Measurements from ENCODE around the gene PHF2. TPM values are rescaled to one million over a fixed set of nuclear protein-coding genes. Genes with fewer than 3 reads are reported as not detected.

PHF2 gene
- total and polyA plus RNA-seq, 9 donors: 21.3 to 45.8 (median 36.6) TPM

DNA sequence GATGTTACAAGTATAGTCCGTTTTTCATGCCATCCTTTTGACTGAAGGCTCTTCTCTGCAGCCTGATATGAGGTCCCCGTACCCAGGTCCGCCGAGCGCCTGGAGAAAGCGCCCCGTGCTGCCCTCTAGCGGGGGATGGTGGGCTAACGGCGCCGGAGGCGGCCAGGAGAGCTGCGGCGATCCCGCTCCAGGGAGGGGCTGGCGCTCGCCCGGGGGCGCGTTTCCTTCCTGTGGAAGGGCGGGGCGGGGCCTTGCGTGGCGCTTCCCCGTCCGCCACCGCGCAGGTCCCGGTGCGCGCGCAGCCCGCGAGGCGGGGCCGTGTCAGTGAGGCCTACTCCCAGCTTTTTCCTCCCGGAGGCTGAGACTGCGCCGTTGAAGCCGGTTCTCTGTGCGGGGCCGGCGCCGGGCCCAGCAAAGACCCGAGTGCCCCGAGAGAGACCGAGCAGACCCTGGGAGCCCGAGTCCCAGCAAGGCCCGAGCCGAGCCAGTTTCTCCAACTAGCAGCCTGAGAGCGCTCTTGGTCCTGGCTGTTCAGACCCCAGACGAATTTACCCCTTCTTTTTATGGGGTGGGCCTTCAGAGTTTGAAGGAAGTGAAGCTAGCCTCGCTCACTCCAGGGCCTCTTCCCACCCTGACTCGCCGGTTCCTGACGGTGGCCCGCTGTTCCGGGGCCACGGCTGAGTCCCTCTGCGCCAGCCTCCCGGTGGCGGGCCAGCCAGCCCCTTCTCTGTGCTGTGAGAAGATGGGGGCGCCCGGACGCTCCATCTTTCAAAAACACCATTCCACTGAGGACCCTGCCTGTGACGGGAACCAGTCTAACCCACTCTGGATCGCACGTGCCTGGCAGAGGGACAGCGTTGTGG is 9.7 kb upstream of the PHF2 start:
- peak overlapping the region; percentile 67 for H3K4me3 ChIP-seq (ENCODE audit: low read length)
- peak; percentile 99 for DNase-seq
- peaks cover 4% of the 10 kb centered on the region for H3K9me3 ChIP-seq (replicated peaks; ENCODE audit: control insufficient read depth, low read depth, low read length)
- peak overlapping the region; percentile 95 for H3K27ac ChIP-seq (ENCODE audit: low read length)
- no peaks in the 10 kb centered on the region for H3K27me3 ChIP-seq (ENCODE audit: control insufficient read depth, insufficient read depth, low read length)
- peaks cover 10% of the 10 kb centered on the region for H3K4me1 ChIP-seq (ENCODE audit: control insufficient read depth, insufficient read depth, low read length)
- under 1% methylated on average over 55 of the region's 69 CpGs for WGBS (ENCODE audit: insufficient coverage)
- H3K36me3 ChIP-seq (ENCODE audit: control insufficient read depth, insufficient read depth, low read length): peaks cover 35% of the 10 kb centered on the region

GRCh38 chr9:93567271-93567959 is 9.0 kb upstream of the PHF2 start:
- WGBS (ENCODE audit: insufficient coverage): 82% methylated on average over 7 of the region's 15 CpGs
- H3K4me3 ChIP-seq (ENCODE audit: low read length): peak overlapping the region; percentile 67
- peak overlapping the region; percentile 95 for H3K27ac ChIP-seq (ENCODE audit: low read length)
- DNase-seq: no peak
- no peaks in the 10 kb centered on the region for H3K27me3 ChIP-seq (ENCODE audit: control insufficient read depth, insufficient read depth, low read length)
- H3K36me3 ChIP-seq (ENCODE audit: control insufficient read depth, insufficient read depth, low read length): peaks cover 28% of the 10 kb centered on the region
- peaks cover 10% of the 10 kb centered on the region for H3K4me1 ChIP-seq (ENCODE audit: control insufficient read depth, insufficient read depth, low read length)
- peaks cover 4% of the 10 kb centered on the region for H3K9me3 ChIP-seq (replicated peaks; ENCODE audit: control insufficient read depth, low read depth, low read length)

- Histone ChIP-seq H3K4me1 (ENCODE audit: control insufficient read depth, insufficient read depth, low read length) (peaks cover 10% of the 10 kb centered on the region), H3K4me3 (ENCODE audit: low read length) (no peak overlapping the region), H3K27ac (ENCODE audit: low read length) (no peak overlapping the region), H3K27me3 (ENCODE audit: control insufficient read depth, insufficient read depth, low read length) (no peaks in the 10 kb centered on the region), H3K36me3 (ENCODE audit: control insufficient read depth, insufficient read depth, low read length) (peaks cover 20% of the 10 kb centered on the region), H3K9me3 (replicated peaks; ENCODE audit: control insufficient read depth, low read depth, low read length) (peaks cover 4% of the 10 kb centered on the region)
- DNase-seq: no peak
- 92% methylated on average over 2 of the region's 5 CpGs for WGBS (ENCODE audit: insufficient coverage)
These were observed 8.2 kb upstream of the PHF2 start for GRCh38 chr9:93568169-93568568.

- H3K9me3 ChIP-seq (replicated peaks; ENCODE audit: control insufficient read depth, low read depth, low read length): peaks cover 4% of the 10 kb centered on the region
- WGBS (ENCODE audit: insufficient coverage): 73% methylated on average over 1 of the region's 1 CpG
- H3K36me3 ChIP-seq (ENCODE audit: control insufficient read depth, insufficient read depth, low read length): peaks cover 11% of the 10 kb centered on the region
- no peaks in the 10 kb centered on the region for H3K27me3 ChIP-seq (ENCODE audit: control insufficient read depth, insufficient read depth, low read length)
- no peak overlapping the region for H3K4me3 ChIP-seq (ENCODE audit: low read length)
- no peak for DNase-seq
- H3K4me1 ChIP-seq (ENCODE audit: control insufficient read depth, insufficient read depth, low read length): peaks cover 13% of the 10 kb centered on the region
- no peak overlapping the region for H3K27ac ChIP-seq (ENCODE audit: low read length)
These were observed 6.7 kb upstream of the PHF2 start for GRCh38 chr9:93569621-93570174.

- no peak overlapping the region for H3K27ac ChIP-seq (ENCODE audit: low read length)
- no peak for DNase-seq
- peaks cover 17% of the 10 kb centered on the region for H3K4me1 ChIP-seq (ENCODE audit: control insufficient read depth, insufficient read depth, low read length)
- peaks cover 11% of the 10 kb centered on the region for H3K36me3 ChIP-seq (ENCODE audit: control insufficient read depth, insufficient read depth, low read length)
- WGBS (ENCODE audit: insufficient coverage): no CpG with 5 or more reads among the region's 2 CpGs
- H3K27me3 ChIP-seq (ENCODE audit: control insufficient read depth, insufficient read depth, low read length): no peaks in the 10 kb centered on the region
- H3K4me3 ChIP-seq (ENCODE audit: low read length): no peak overlapping the region
- peaks cover 4% of the 10 kb centered on the region for H3K9me3 ChIP-seq (replicated peaks; ENCODE audit: control insufficient read depth, low read depth, low read length)
These were observed 4.2 kb upstream of the PHF2 start for GRCh38 chr9:93572221-93572620.

DNA sequence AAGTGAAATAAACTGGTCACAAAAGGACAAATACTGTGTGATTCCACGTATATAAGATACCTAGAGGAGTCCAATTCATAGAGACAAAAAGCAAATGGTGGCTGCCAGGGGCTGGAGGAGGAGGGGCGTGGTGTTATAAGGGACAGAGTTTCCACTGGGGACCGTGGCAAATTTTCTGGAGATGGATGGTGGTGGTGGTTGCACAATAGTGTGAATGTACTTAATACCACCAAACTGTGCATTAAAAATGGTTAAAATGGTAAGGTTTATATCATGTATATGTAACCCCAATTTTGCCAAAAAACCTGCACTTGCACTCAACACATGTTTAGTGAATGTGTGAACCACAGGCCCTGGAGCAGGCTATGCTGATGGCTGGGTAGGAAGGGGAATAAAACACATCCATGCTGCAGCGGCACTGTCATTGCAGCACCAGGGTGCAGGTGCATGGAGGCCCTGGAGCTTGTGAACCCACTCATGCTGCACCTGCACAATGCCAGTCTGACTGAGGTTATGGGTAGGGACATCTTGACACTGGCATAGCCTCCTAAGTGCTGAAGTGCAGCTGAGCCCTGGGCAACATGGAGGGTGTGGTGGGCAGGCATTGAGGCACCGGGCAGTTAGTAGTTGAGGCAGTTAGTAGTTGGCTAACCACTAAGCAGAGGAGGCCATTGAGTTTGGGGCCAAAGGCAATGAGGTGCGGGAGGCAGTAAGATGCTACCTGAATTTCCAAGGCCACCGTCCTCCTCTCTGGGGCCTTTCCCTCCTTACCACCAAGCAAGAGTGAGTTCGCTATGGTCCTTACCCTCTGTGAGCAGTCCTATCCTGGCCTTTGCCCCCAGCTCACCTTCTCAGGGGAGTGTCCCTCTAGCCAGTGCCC is 3.5 kb upstream of the PHF2 start:
- H3K27me3 ChIP-seq (ENCODE audit: control insufficient read depth, insufficient read depth, low read length): no peaks in the 10 kb centered on the region
- DNase-seq: no peak
- H3K4me3 ChIP-seq (ENCODE audit: low read length): no peak overlapping the region
- H3K36me3 ChIP-seq (ENCODE audit: control insufficient read depth, insufficient read depth, low read length): peaks cover 11% of the 10 kb centered on the region
- H3K4me1 ChIP-seq (ENCODE audit: control insufficient read depth, insufficient read depth, low read length): peaks cover 16% of the 10 kb centered on the region
- H3K9me3 ChIP-seq (replicated peaks; ENCODE audit: control insufficient read depth, low read depth, low read length): peaks cover 4% of the 10 kb centered on the region
- WGBS (ENCODE audit: insufficient coverage): 100% methylated on average over 3 of the region's 8 CpGs
- H3K27ac ChIP-seq (ENCODE audit: low read length): no peak overlapping the region

DNA sequence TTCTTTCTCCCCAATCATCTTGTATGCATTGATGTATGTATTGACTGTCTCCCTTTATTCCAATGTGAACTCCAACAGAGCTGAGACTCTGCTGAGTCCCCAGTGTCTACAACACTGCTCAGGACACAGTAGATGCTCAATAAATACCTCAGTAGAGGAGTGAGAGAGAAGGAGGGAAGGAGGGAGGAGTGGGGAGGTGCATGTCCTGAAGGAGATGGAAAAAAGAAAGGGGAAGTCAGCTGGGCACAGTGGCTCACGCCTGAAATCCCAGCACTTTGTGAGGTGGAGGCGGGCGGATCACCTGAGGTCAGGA is 2.9 kb upstream of the PHF2 start:
- Histone ChIP-seq H3K27ac (ENCODE audit: low read length) (no peak overlapping the region), H3K27me3 (ENCODE audit: control insufficient read depth, insufficient read depth, low read length) (no peaks in the 10 kb centered on the region), H3K9me3 (replicated peaks; ENCODE audit: control insufficient read depth, low read depth, low read length) (peaks cover 4% of the 10 kb centered on the region), H3K36me3 (ENCODE audit: control insufficient read depth, insufficient read depth, low read length) (peaks cover 11% of the 10 kb centered on the region), H3K4me1 (ENCODE audit: control insufficient read depth, insufficient read depth, low read length) (peaks cover 22% of the 10 kb centered on the region), H3K4me3 (ENCODE audit: low read length) (no peak overlapping the region)
- DNase-seq: no peak
- WGBS (ENCODE audit: insufficient coverage): no CpG with 5 or more reads among the region's 3 CpGs

GRCh38 chr9:93574091-93574899 is 2.1 kb upstream of the PHF2 start:
- Histone ChIP-seq H3K36me3 (ENCODE audit: control insufficient read depth, insufficient read depth, low read length) (peaks cover 11% of the 10 kb centered on the region), H3K4me3 (ENCODE audit: low read length) (no peak overlapping the region), H3K9me3 (replicated peaks; ENCODE audit: control insufficient read depth, low read depth, low read length) (peaks cover 4% of the 10 kb centered on the region), H3K4me1 (ENCODE audit: control insufficient read depth, insufficient read depth, low read length) (peaks cover 28% of the 10 kb centered on the region), H3K27me3 (ENCODE audit: control insufficient read depth, insufficient read depth, low read length) (no peaks in the 10 kb centered on the region), H3K27ac (ENCODE audit: low read length) (no peak overlapping the region)
- no peak for DNase-seq
- WGBS (ENCODE audit: insufficient coverage): 81% methylated on average over 6 of the region's 9 CpGs

All from muscle of leg (tissue), 11 donors.